Parathyroid adenoma (tissue), 2 donors: ENCODE data around the gene HERPUD1.
"Not testable (repeated sequence)": the region's sequence is repeated elsewhere in the genome, so short reads cannot be mapped to it uniquely, and the experiment has no call there.

Source experiments
- H2AFZ ChIP-seq: fragments of 300-600 bp; sonication (generic); one replicate; pipeline ENCODE4 v1.7.0; 2017; ENCODE audit warnings: antibody characterized with exemption, mild to moderate bottlenecking
- H3K27ac ChIP-seq: fragments of 300-600 bp; sonication (generic); one replicate; pipeline ENCODE4 v1.7.0; 2017
- H3K27me3 ChIP-seq: fragments of 300-600 bp; sonication (generic); one replicate; pipeline ENCODE4 v1.7.0; 2017; ENCODE audit warnings: low read length; ENCODE audit not compliant: control insufficient read depth, insufficient read depth
- H3K36me3 ChIP-seq: fragments of 300-600 bp; sonication (generic); one replicate; pipeline ENCODE4 v1.7.0; 2017; ENCODE audit warnings: low read length; ENCODE audit not compliant: control insufficient read depth, insufficient read depth
- H3K4me1 ChIP-seq: fragments of 300-600 bp; sonication (generic); one replicate; pipeline ENCODE4 v1.7.0; 2017; ENCODE audit warnings: control low read depth
- H3K4me2 ChIP-seq: fragments of 300-600 bp; sonication (generic); one replicate; pipeline ENCODE4 v1.7.0; 2017; ENCODE audit warnings: low read length
- H3K4me3 ChIP-seq: fragments of 300-600 bp; sonication (generic); one replicate; pipeline ENCODE4 v1.7.0; 2017; ENCODE audit warnings: low read depth, low read length
- H3K79me2 ChIP-seq: fragments of 300-600 bp; sonication (generic); one replicate; pipeline ENCODE4 v1.7.0; 2017; ENCODE audit warnings: control low read depth
- H3K9ac ChIP-seq: fragments of 300-600 bp; sonication (generic); one replicate; pipeline ENCODE4 v1.7.0; 2017; ENCODE audit warnings: mild to moderate bottlenecking
- H3K9me3 ChIP-seq: fragments of 300-600 bp; sonication (generic); one replicate; pipeline ENCODE4 v1.7.0; 2017; ENCODE audit warnings: low read length; ENCODE audit not compliant: control insufficient read depth
- CTCF ChIP-seq: fragments of 300-600 bp; sonication (generic); IDR thresholded peaks from one replicate; pipeline ENCODE4 v1.7.0; 2017; ENCODE audit warnings: antibody characterized with exemption, mild to moderate bottlenecking
- donor health status: primary hyperparathyroidism.

HERPUD1 gene

GRCh38 chr16:56933828-56934598 is 2.1 kb downstream of the HERPUD1 start:
- no peaks in the 10 kb centered on the region for H3K36me3 ChIP-seq
- H3K4me1 ChIP-seq = peaks cover 14% of the 10 kb centered on the region
- H3K27me3 ChIP-seq = no peaks in the 10 kb centered on the region
- H3K4me2 ChIP-seq = peak overlapping the region; percentile 79
- peak overlapping the region; percentile 19 for H3K9ac ChIP-seq
- no peak overlapping the region for H2AFZ ChIP-seq
- peak overlapping the region; percentile 96 for H3K4me3 ChIP-seq
- H3K9me3 ChIP-seq = no peaks in the 10 kb centered on the region
- TF ChIP-seq CTCF = no peak
- H3K27ac ChIP-seq = peak overlapping the region; percentile 100
- H3K79me2 ChIP-seq = peaks cover 36% of the 10 kb centered on the region

GRCh38 chr16:56934599-56935145 is 2.7 kb downstream of the HERPUD1 start:
- H2AFZ ChIP-seq, H3K36me3 ChIP-seq, H3K9me3 ChIP-seq, H3K27me3 ChIP-seq, H3K9ac ChIP-seq: not testable (repeated sequence)
- H3K4me2 ChIP-seq = peak overlapping the region; percentile 79
- peak overlapping the region; percentile 100 for H3K27ac ChIP-seq
- H3K4me1 ChIP-seq = peaks cover 14% of the 10 kb centered on the region
- peak overlapping the region; percentile 96 for H3K4me3 ChIP-seq
- peaks cover 36% of the 10 kb centered on the region for H3K79me2 ChIP-seq

GRCh38 chr16:56935201-56935600 is 3.3 kb downstream of the HERPUD1 start:
- peaks cover 36% of the 10 kb centered on the region for H3K79me2 ChIP-seq
- H3K9ac ChIP-seq = no peak overlapping the region
- H3K4me1 ChIP-seq = peaks cover 14% of the 10 kb centered on the region
- no peak overlapping the region for H2AFZ ChIP-seq
- peak overlapping the region; percentile 15 for H3K27ac ChIP-seq
- H3K36me3 ChIP-seq = no peaks in the 10 kb centered on the region
- peak overlapping the region; percentile 63 for H3K4me2 ChIP-seq
- H3K9me3 ChIP-seq = no peaks in the 10 kb centered on the region
- no peak for TF ChIP-seq CTCF
- H3K27me3 ChIP-seq = no peaks in the 10 kb centered on the region
- H3K4me3 ChIP-seq = peak overlapping the region; percentile 51

GRCh38 chr16:56936491-56936890 is 4.5 kb downstream of the HERPUD1 start:
- no peaks in the 10 kb centered on the region for H3K9me3 ChIP-seq
- no peak for TF ChIP-seq CTCF
- no peak overlapping the region for H3K27ac ChIP-seq
- H2AFZ ChIP-seq = no peak overlapping the region
- H3K79me2 ChIP-seq = peaks cover 36% of the 10 kb centered on the region
- no peak overlapping the region for H3K4me3 ChIP-seq
- H3K9ac ChIP-seq = no peak overlapping the region
- peaks cover 9% of the 10 kb centered on the region for H3K4me1 ChIP-seq
- no peaks in the 10 kb centered on the region for H3K27me3 ChIP-seq
- H3K4me2 ChIP-seq = no peak overlapping the region
- no peaks in the 10 kb centered on the region for H3K36me3 ChIP-seq

GRCh38 chr16:56936950-56937349 is 5.0 kb downstream of the HERPUD1 start:
- H3K27me3 ChIP-seq = no peaks in the 10 kb centered on the region
- TF ChIP-seq CTCF = no peak
- no peaks in the 10 kb centered on the region for H3K9me3 ChIP-seq
- no peak overlapping the region for H3K4me3 ChIP-seq
- H3K4me1 ChIP-seq = peaks cover 8% of the 10 kb centered on the region
- H3K79me2 ChIP-seq = peaks cover 36% of the 10 kb centered on the region
- no peak overlapping the region for H3K4me2 ChIP-seq
- no peaks in the 10 kb centered on the region for H3K36me3 ChIP-seq
- no peak overlapping the region for H3K9ac ChIP-seq
- H2AFZ ChIP-seq = no peak overlapping the region
- no peak overlapping the region for H3K27ac ChIP-seq
